ENCODE data around the gene SHB.

DNA sequence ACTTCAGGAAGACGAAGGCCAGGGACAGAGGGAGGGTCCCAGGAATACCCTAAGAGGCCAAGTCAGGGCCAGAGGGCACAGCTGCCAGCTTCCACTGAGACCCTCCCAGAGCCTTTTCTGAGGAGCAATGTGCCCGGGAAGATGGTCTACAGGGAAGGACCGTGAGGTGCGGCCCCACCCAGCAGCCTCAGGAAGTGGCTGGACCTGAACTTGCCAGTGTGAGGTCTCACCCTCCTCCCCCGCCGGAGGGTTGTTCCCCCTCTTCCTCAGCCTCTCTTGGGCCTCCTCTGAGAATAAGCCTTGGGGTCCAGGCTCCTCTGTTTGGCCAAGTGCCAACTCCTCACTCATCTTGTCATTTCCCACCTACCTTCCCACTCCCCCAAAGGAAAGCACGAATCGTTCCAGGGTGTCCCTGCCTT is 151.7 kb downstream of the SHB start:
- no peak for TF ChIP-seq EZH2phosphoT487 (conservative IDR thresholded peaks at IDR 0.05; ENCODE audit: low read length)
- TF ChIP-seq, protein P1, sequence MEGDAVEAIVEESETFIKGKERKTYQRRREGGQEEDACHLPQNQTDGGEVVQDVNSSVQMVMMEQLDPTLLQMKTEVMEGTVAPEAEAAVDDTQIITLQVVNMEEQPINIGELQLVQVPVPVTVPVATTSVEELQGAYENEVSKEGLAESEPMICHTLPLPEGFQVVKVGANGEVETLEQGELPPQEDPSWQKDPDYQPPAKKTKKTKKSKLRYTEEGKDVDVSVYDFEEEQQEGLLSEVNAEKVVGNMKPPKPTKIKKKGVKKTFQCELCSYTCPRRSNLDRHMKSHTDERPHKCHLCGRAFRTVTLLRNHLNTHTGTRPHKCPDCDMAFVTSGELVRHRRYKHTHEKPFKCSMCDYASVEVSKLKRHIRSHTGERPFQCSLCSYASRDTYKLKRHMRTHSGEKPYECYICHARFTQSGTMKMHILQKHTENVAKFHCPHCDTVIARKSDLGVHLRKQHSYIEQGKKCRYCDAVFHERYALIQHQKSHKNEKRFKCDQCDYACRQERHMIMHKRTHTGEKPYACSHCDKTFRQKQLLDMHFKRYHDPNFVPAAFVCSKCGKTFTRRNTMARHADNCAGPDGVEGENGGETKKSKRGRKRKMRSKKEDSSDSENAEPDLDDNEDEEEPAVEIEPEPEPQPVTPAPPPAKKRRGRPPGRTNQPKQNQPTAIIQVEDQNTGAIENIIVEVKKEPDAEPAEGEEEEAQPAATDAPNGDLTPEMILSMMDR (IDR thresholded peaks at IDR 0.05; ENCODE audit: insufficient read depth, low read length, poor library complexity, severe bottlenecking): no peak
